Naive thymus-derived CD8-positive, alpha-beta T cell (primary cell): Measurements from ENCODE around the gene MCM10. TPM values are rescaled to one million over a fixed set of nuclear protein-coding genes. Genes with fewer than 3 reads are reported as not detected.

Source experiments
- ATAC-seq, 2 donors: fragments of 150-1000 bp; cut with Tn5 transposase in 1 of 2; sonication (Bioruptor Pico), chemical (Tn5 transposase) in 1 of 2; 1 replicate in 1 of 2; 2 replicates in 1 of 2; pipeline ENCODE4 v1.10.0; 2021; ENCODE audit warnings: mild to moderate bottlenecking in 2 of 2, moderate library complexity in 2 of 2
- POLR2A ChIA-PET: fragments of 350-600 bp; sonication (Branson Sonifier 250); formaldehyde crosslinking; loops from one replicate; lab custom pipeline; 2021; ENCODE audit warnings: antibody characterized with exemption; lab: Charles Lee
- DNase-seq, 10 donors: peaks; one replicate each; pipeline versions ENCODE4 v3.0.0 to v3.0.0-alpha.2; 2020 to 2022
- H3K27ac Mint-ChIP-seq, 10 donors: one replicate each; pipeline ENCODE4 v1.8.0; 2020 to 2022; ENCODE audit warnings: mild to moderate bottlenecking in 10 of 10, mixed read lengths in 10 of 10, moderate library complexity in 4 of 10, inconsistent platforms in 1 of 10
- H3K27me3 Mint-ChIP-seq, 5 donors: one replicate each; pipeline ENCODE4 v1.8.0; 2021 to 2022; ENCODE audit warnings: mixed read lengths in 5 of 5
- H3K36me3 Mint-ChIP-seq, 3 donors: one replicate each; pipeline ENCODE4 v1.8.0; 2020 to 2022; ENCODE audit warnings: mixed read lengths in 3 of 3, mild to moderate bottlenecking in 2 of 3, inconsistent platforms in 1 of 3
- H3K4me1 Mint-ChIP-seq, 4 donors: one replicate each; pipeline ENCODE4 v1.8.0; 2021 to 2022; ENCODE audit warnings: mixed read lengths in 4 of 4
- H3K4me3 Mint-ChIP-seq, 10 donors: one replicate each; pipeline ENCODE4 v1.8.0; 2020 to 2022; ENCODE audit warnings: mild to moderate bottlenecking in 10 of 10, mixed read lengths in 10 of 10, moderate library complexity in 6 of 10, inconsistent platforms in 1 of 10
- H3K9me3 Mint-ChIP-seq, 9 donors: one replicate each; pipeline ENCODE4 v1.8.0; 2020 to 2022; ENCODE audit warnings: mixed read lengths in 9 of 9, mild to moderate bottlenecking in 3 of 9, inconsistent platforms in 1 of 9, moderate library complexity in 1 of 9
- polyA plus RNA-seq, 3 donors: library from polyadenylated mRNA; unstranded; fragments of 300-500 nt; fragmentation: Illumina TruSeq; gene quantifications; one replicate each; pipeline ENCODE4 v1.2.3, GENCODE V29; 2021
- total RNA-seq, 8 experiments: library from RNA in 2 of 8; stranded (reverse) in 2 of 8; gene quantifications; one replicate each; pipeline ENCODE4 v1.2.3 and lab custom pipeline; 2021 to 2026

MCM10 gene
- total and polyA plus RNA-seq, 5 experiments from 2014 or later: 0.34 TPM; not detected in 4

DNA sequence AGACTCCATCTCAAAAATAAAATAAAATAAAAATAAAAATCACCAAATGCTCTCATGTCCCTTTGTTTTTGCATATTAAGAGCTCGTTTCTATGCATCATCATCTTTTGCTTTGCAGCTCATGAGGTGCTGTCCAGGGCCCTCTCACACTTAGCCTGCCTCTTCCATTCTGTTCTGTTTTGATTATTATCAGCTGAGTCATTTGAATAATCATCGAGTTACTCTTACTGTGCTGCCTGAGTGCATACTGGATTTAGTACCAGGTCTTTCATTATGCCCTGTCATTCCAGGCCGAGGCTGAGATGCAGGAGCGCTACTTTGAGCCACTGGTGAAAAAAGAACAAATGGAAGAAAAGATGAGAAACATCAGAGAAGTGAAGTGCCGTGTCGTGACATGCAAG is 39.8 kb downstream of the MCM10 start:
- POLR2A ChIA-PET: no interaction called here
- Mint-ChIP-seq H3K27me3 (no peaks in the 10 kb centered on the region), H3K4me1 (no peaks in the 10 kb centered on the region), H3K27ac (peak overlapping the region in 1 of 10 donors; percentile 45), H3K36me3 (no peaks in the 10 kb centered on the region), H3K9me3 (no peaks in the 10 kb centered on the region), H3K4me3 (no peak overlapping the region)
- no peak for DNase-seq
- no peak for ATAC-seq

DNA sequence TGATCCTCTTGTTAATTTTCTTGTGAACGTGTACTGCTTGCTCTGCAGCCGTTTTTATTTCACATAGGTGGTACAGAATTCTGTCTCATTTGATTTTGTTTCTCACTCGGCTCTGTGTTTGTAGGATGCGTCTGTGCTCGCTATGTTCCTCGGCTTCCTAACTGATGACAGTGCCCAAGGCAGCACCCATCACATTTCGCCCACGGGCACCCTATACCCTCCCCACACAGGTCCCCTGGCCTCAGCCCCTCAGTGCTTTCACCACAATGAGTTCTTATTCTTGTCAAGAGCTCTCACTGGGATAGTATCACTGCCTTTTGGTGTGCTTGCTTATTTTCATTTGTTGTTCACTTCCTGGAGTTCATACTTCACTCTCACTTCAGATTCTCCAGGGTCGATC is 44.7 kb downstream of the MCM10 start:
- H3K27me3 Mint-ChIP-seq: no peaks in the 10 kb centered on the region
- H3K9me3 Mint-ChIP-seq: no peaks in the 10 kb centered on the region
- ATAC-seq (no peak), DNase-seq (no peak)
- no peaks in the 10 kb centered on the region for H3K36me3 Mint-ChIP-seq
- POLR2A ChIA-PET: interaction anchor here (0.7 kb wide), 1 partner anchor 143 kb away, joined by 3 read pairs; no protein-coding TSS in a partner anchor
- H3K4me1 Mint-ChIP-seq: no peaks in the 10 kb centered on the region
- no peak overlapping the region for H3K27ac Mint-ChIP-seq
- H3K4me3 Mint-ChIP-seq: no peak overlapping the region

DNA sequence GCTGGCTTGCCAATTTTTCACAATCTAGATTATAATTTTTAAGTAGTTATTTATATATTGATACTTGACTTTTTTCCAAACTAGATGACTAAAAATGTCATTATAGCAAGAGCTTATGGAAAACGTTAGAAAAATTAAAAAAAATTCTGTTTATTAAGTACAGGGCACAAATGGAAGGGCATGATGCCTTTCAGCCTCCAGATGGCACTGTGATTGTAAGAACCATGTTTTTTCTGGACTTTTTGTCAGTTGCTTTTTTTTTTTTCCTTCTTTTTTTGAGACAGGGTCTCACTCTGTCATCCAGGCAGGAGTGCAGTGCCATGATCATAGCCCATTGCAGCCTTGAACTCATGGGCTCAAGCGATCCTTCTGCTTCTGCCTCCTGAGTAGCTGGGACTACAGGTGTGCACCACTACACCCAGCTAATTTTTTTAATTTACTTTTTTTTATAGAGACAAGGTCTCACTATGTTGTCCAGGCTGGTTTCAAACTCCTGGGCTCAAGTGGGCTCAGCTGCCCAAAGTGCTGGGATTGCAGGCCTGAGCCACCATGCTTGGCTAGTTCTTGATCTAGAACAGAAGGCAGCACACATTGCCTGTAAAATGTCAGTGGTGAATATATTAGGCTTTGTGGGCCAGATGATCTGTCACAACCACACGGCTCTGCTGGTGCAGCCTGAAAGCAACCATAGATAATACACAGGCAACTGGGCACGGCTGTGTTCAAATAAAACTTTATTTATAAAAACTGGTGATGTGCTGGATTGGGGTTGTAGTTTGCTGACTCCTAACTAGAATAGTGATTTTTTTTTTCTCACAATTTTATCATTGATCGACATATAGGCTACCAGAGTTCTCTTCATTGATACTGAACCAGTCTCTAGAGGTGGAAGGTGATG is 45.4 kb downstream of the MCM10 start:
- Mint-ChIP-seq H3K4me1 (no peaks in the 10 kb centered on the region), H3K36me3 (no peaks in the 10 kb centered on the region), H3K4me3 (no peak overlapping the region), H3K27ac (peak overlapping the region in 1 of 10 donors; percentile 58), H3K9me3 (no peaks in the 10 kb centered on the region), H3K27me3 (no peaks in the 10 kb centered on the region)
- DNase-seq (peak in 2 of 10 donors; percentile 4 to 6), ATAC-seq (no peak)
- POLR2A ChIA-PET: interaction anchor here (0.7 kb wide), 1 partner anchor 142 kb away, joined by 3 read pairs; no protein-coding TSS in a partner anchor

DNA sequence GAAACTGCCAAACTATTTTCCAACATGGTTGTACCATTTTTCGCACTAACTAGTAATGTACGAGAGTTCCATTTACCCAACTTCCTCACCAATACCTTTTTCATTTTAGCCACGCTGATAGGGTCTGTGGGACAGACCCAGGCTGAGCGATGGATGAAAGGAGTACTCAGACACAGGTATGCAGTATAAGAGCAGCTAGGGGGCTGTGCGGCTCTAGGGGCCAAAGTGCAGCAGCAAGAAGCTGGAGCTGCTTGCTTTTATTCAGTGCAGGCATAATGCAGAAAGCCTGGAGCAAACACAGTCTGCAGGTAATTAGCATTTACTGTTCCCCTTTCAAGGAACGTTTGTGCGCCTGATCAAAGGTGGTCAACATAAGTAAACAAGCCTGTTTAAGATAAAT is 51.8 kb downstream of the MCM10 start:
- no peak for ATAC-seq
- H3K36me3 Mint-ChIP-seq: no peaks in the 10 kb centered on the region

DNA sequence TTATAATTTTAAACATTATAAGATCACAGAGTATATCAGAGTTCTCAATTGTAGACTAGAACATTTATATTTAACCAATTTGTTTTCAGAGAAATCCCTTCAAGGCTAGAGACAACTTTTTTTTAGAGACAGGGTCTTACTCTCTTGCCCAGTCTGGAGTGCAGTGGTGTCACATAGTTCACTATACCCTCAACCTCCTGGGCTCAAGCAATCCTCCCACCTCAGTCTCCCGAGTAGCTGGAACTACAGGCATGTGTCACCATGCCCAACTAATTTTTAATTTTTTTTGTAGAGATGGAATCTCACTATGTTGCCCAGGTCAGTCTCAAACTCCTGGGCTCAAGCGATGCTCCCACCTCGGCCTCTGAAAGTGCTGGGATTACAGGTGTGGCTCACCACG is 57.5 kb downstream of the MCM10 start:
- no peak overlapping the region for H3K27ac Mint-ChIP-seq
- no peaks in the 10 kb centered on the region for H3K27me3 Mint-ChIP-seq
- no peaks in the 10 kb centered on the region for H3K36me3 Mint-ChIP-seq
- no peaks in the 10 kb centered on the region for H3K4me1 Mint-ChIP-seq
- H3K4me3 Mint-ChIP-seq: no peak overlapping the region
- POLR2A ChIA-PET: no interaction called here
- DNase-seq: no peak
- no peak for ATAC-seq
- no peaks in the 10 kb centered on the region for H3K9me3 Mint-ChIP-seq

More for the DNA sequence above, 51.8 kb downstream of the MCM10 start:
- POLR2A ChIA-PET: no interaction called here
- Mint-ChIP-seq H3K27me3 (no peaks in the 10 kb centered on the region), H3K4me3 (no peak overlapping the region), H3K4me1 (no peaks in the 10 kb centered on the region), H3K27ac (peak overlapping the region in 1 of 10 donors; percentile 52), H3K9me3 (no peaks in the 10 kb centered on the region)
- no peak for DNase-seq

DNA sequence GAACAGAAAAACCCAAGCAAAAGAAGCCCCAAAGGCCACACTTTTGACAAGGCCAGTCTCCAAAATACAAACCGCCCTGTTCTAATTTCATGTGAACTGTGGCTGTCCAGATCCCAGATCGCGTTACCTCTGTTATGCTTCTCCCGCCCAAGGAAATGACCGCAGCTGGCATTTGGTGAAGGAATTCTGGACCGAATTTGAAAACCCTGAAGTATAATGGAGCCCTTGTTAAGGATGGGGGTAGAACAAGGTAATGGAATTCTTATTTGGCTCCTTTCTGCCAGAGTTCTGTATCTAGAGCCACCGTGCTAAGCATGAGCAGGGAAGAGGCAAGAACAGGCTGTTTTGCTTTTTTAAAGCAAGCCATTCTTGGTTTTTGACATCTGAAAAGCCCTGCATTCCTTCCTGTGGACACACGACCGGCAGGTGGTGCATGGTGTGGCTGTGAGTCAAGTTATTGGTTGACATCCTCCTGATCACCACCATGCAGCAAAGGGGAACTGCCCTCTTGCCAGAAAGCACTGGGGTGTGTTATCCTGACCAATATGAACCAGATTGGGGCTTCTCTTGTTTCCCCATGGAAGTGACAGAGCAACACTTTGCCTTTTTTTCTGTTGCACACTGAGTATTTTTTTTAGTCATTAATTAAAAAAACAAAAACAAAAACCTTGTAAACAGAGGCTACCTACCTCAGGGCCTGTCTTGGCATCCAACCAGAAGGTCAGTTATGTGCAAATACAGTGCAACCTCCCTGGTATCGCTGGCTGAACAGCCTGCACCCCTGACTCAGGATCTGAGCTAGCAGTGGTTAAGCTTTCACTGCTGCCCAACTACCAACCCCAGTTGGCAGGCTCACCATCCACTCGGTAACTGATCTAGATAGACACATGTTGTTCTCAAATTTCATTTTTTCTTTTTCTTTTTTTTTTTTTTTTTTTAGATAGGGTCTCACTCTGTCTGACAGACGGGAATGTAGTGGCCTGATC is 58.6 kb downstream of the MCM10 start:
- Mint-ChIP-seq H3K9me3 (no peaks in the 10 kb centered on the region), H3K4me1 (no peaks in the 10 kb centered on the region), H3K4me3 (no peak overlapping the region), H3K27ac (no peak overlapping the region), H3K36me3 (no peaks in the 10 kb centered on the region), H3K27me3 (no peaks in the 10 kb centered on the region)
- DNase-seq (no peak), ATAC-seq (peak in 1 of 2 donors; percentile 37)
- POLR2A ChIA-PET: no interaction called here

DNA sequence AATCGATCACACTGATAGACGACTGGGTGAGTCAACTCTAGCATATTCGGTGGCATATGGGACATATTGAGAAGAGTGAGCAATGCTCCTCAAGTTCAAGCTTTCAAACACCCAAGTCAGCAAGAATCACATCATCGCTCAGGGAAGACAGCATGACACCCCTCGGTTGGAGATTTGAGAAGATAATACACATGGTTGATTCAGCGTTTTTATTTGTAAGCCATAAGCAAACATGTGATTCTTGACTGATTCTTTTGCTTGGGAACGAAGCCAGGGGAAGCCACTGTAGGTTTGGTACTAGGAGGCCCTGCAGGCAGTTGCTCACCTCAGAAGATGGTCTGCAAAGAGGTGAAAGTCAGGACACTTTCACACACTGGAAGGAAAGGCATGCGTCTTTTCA is 60.2 kb downstream of the MCM10 start:
- Mint-ChIP-seq H3K27me3 (no peaks in the 10 kb centered on the region), H3K4me3 (no peak overlapping the region), H3K9me3 (no peaks in the 10 kb centered on the region), H3K36me3 (no peaks in the 10 kb centered on the region), H3K4me1 (no peaks in the 10 kb centered on the region), H3K27ac (no peak overlapping the region)
- ATAC-seq (no peak), DNase-seq (no peak)
- POLR2A ChIA-PET: no interaction called here

DNA sequence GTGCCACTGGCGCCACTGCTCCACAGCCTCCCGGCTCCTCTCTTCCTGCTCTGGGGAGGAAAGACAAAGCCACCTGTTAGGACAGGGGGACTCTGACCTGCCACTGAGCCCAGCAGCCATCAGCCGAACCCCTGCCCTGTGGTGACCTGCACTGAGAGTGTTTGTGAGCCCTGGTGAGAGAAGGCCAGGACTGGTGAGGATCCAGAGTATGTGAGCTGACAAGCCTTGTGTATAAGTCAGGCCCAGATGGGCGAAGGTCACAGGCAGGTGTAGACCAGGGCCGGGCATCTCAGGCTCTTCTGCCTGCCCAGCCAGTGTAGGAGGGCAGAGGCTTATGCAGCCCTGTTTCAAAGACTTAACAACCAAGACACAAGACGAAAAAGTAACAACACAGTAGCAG is 60.8 kb downstream of the MCM10 start:
- POLR2A ChIA-PET: no interaction called here
- Mint-ChIP-seq H3K27me3 (no peaks in the 10 kb centered on the region), H3K4me1 (no peaks in the 10 kb centered on the region), H3K36me3 (no peaks in the 10 kb centered on the region), H3K27ac (no peak overlapping the region), H3K9me3 (no peaks in the 10 kb centered on the region), H3K4me3 (no peak overlapping the region)
- ATAC-seq: no peak
- no peak for DNase-seq

DNA sequence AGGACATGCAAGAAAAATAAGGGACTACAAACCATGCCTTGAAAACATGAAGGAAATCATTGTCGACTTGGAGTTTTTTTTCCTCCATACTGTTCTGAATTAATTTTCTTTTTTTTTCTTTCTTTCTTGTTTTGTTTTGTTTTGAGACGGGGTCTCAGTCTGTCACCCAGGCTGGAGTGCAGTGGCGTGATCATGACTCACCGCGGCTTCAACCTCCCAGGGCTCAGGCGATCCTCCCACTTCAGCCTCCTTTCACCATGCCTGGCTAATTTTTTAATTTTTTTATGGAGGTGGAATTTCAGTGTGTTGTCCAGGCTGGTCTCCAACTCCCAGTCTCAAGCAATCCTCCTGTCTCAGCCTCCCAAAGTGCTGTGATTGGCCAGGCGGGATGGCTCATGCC is 61.2 kb downstream of the MCM10 start:
- Mint-ChIP-seq H3K27me3 (no peaks in the 10 kb centered on the region), H3K9me3 (no peaks in the 10 kb centered on the region), H3K4me1 (no peaks in the 10 kb centered on the region), H3K4me3 (no peak overlapping the region), H3K36me3 (no peaks in the 10 kb centered on the region), H3K27ac (no peak overlapping the region)
- DNase-seq (no peak), ATAC-seq (no peak)
- POLR2A ChIA-PET: no interaction called here

DNA sequence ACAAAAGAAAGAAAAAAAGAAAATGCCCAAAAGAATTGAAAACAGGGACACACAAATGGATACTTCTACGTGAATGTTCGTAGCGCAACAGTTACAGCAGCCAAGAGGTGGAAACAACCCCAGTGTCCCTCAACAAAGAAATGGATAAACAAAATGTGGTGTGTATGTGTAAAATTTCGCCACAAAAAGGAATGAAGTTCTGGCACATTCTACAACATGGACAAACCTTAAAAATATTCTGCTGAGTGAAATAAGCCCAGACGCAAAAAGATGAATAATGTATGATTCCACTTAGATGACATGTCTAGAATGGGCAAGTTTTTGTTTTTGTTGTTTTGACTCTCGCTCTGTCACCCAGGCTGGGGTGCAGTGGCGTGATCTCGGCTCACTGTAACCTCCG is 61.9 kb downstream of the MCM10 start:
- H3K27ac Mint-ChIP-seq: no peak overlapping the region
- POLR2A ChIA-PET: no interaction called here
- H3K36me3 Mint-ChIP-seq: no peaks in the 10 kb centered on the region
- DNase-seq (no peak), ATAC-seq (no peak)
- no peaks in the 10 kb centered on the region for H3K27me3 Mint-ChIP-seq
- H3K9me3 Mint-ChIP-seq: no peaks in the 10 kb centered on the region
- no peaks in the 10 kb centered on the region for H3K4me1 Mint-ChIP-seq
- no peak overlapping the region for H3K4me3 Mint-ChIP-seq

DNA sequence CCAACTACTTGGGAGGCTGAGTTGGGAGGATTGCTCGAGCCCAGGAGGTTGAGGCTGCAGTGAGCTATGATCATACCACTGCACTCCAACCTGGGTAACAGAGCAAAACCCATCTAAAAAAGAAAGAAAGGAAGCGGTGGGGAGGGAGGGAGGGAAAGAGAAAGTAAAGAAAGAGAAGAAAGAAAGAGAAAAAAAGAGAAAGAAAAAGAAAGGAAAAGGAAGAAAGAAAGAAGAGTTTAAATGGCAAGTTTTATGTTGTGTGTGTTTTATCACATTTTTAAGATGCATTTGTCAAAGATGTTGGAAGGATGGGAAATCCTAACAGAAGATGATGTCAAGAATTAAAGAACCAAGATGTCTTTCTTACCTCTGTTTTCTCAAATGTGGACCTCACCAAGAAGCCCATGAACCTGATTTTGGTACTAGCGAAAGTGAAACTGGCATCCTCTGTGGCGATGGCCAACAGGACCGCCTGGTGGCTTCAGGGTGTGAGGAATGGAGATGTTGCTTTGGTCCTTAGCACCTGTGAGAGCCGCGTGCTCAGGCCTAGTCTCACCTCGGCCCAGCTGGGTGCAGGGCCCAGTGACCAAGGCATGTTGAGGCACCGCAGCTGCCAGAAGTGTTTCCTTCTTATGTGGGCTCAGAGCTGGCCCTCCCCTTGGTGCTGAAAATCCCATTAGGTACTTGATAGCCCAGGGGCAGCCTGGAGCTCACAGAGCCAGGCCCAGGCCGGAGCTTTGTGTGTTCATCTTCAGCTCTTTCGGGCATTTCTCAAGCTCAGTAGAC is 63.0 kb downstream of the MCM10 start:
- Mint-ChIP-seq H3K4me1 (no peaks in the 10 kb centered on the region), H3K27ac (peak overlapping the region in 1 of 10 donors; percentile 58), H3K27me3 (no peaks in the 10 kb centered on the region), H3K4me3 (no peak overlapping the region), H3K36me3 (no peaks in the 10 kb centered on the region), H3K9me3 (no peaks in the 10 kb centered on the region)
- ATAC-seq (no peak), DNase-seq (no peak)
- POLR2A ChIA-PET: no interaction called here

DNA sequence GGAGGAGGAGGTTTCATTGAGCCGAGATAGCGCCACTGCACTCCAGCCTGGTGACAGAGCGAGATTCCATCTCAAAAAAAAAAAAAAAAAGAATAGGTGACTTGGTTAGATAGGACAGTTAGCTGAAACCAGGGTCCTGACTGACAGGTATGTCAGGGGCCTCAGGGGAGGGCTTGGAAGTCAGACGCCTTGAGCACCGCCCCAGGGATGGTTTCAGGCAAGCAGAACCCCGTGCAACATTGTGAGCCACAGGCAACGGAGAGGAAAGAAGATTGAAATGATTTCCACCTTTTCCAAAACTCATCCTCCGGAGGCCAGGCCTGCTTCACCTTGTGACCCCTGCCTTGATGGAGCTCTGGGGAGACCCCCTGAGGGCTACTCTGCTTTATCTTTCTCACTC is 64.2 kb downstream of the MCM10 start:
- H3K9me3 Mint-ChIP-seq: no peaks in the 10 kb centered on the region
- H3K4me3 Mint-ChIP-seq: no peak overlapping the region
- H3K27me3 Mint-ChIP-seq: no peaks in the 10 kb centered on the region
- POLR2A ChIA-PET: no interaction called here
- H3K36me3 Mint-ChIP-seq: no peaks in the 10 kb centered on the region
- no peak for ATAC-seq
- no peak for DNase-seq
- H3K27ac Mint-ChIP-seq: peak overlapping the region in 1 of 10 donors; percentile 31
- no peaks in the 10 kb centered on the region for H3K4me1 Mint-ChIP-seq
